A673 (cell line): ENCODE results near the gene AADACL4. TPM values are rescaled to one million over a fixed set of nuclear protein-coding genes. Genes with fewer than 3 reads are reported as not detected.

Source experiments
- BruUV-seq: library from RNA; stranded (reverse); fragments of 400-500 nt; replicated peaks from 2 replicates; lab custom pipeline; 2021; lab: Mats Ljungman, UMichigan
- CTCF ChIA-PET: fragments of 300-600 bp; sonication (Branson Sonifier 250); formaldehyde crosslinking; loops from one replicate; lab custom pipeline; 2022; ENCODE audit warnings: antibody characterized with exemption; lab: Charles Lee
- POLR2A ChIA-PET: fragments of 300-600 bp; sonication (Branson Sonifier 250); formaldehyde crosslinking; loops from one replicate; lab custom pipeline; 2022; ENCODE audit warnings: antibody characterized with exemption; ENCODE audit not compliant: low non-redundant PET; lab: Charles Lee
- DNase-seq: peaks from one replicate; pipeline ENCODE4 v3.0.0-alpha.2; 2015; ENCODE audit warnings: low spot score
- H3K27ac ChIP-seq: fragments of 200-600 bp; sonication (generic); 2 replicates; pipeline ENCODE4 v1.5.1; 2016; ENCODE audit warnings: mixed run types, low read depth, mild to moderate bottlenecking, mixed read lengths, antibody characterized with exemption, low read length; ENCODE audit not compliant: poor library complexity, severe bottlenecking
- H3K27me3 ChIP-seq: fragments of 200-600 bp; sonication (generic); replicated peaks from 2 replicates; pipeline ENCODE4 v1.6.1; 2017; ENCODE audit warnings: mixed run types, low read depth, mild to moderate bottlenecking, mixed read lengths, antibody characterized with exemption, low read length; ENCODE audit not compliant: insufficient read depth, poor library complexity
- H3K36me3 ChIP-seq: fragments of 200-600 bp; sonication (generic); 2 replicates; pipeline ENCODE4 v1.6.1; 2016; ENCODE audit warnings: mixed run types, mild to moderate bottlenecking, mixed read lengths, antibody characterized with exemption, low read length; ENCODE audit not compliant: insufficient read depth, poor library complexity, severe bottlenecking
- H3K4me1 ChIP-seq: fragments of 200-600 bp; sonication (generic); 2 replicates; pipeline ENCODE4 v1.6.1; 2017; ENCODE audit warnings: mixed run types, mild to moderate bottlenecking, mixed read lengths, antibody characterized with exemption, low read length; ENCODE audit not compliant: insufficient read depth, poor library complexity, severe bottlenecking
- H3K4me3 ChIP-seq: fragments of 200-600 bp; sonication (generic); 2 replicates; pipeline ENCODE4 v1.5.1; 2016; ENCODE audit warnings: low read depth, mixed run types, mild to moderate bottlenecking, mixed read lengths, low read length; ENCODE audit not compliant: poor library complexity, severe bottlenecking
- H3K9me3 ChIP-seq: fragments of 200-600 bp; sonication (generic); 2 replicates; pipeline ENCODE4 v1.6.1; 2016; ENCODE audit warnings: mixed run types, low read depth, mild to moderate bottlenecking, mixed read lengths, antibody characterized with exemption, low read length; ENCODE audit not compliant: poor library complexity, severe bottlenecking
- CTCF ChIP-seq: fragments of 300-800, 200-600 bp; sonication (generic); conservative IDR thresholded peaks from 2 replicates; pipeline ENCODE4 v1.5.1; 2017; ENCODE audit warnings: low read depth, mild to moderate bottlenecking, antibody characterized with exemption, low read length, moderate library complexity, mixed read lengths
- EZH2 ChIP-seq: fragments of 200-600 bp; sonication (generic); IDR thresholded peaks from 2 replicates; pipeline ENCODE4 v1.6.1; 2017; ENCODE audit warnings: borderline replicate concordance, low read depth, mild to moderate bottlenecking, mixed read lengths, antibody characterized with exemption, low read length; ENCODE audit not compliant: poor library complexity, severe bottlenecking
- intact Hi-C: fragments of 100-400 bp; cut with micrococcal nuclease; formaldehyde crosslinking; loops from one replicate; pipeline ENCODE4 v1.10.0; 2022; ENCODE audit not compliant: unreplicated experiment
- total RNA-seq: library from RNA; stranded (reverse); gene quantifications from 2 replicates; pipeline ENCODE4 v1.2.3, GENCODE V29; 2021

Gene AADACL4
- total RNA-seq, 1 experiment from 2014 or later = 0.43 TPM

GRCh38 chr1:12677565-12677964 is 33.7 kb downstream of the AADACL4 start:
- TF ChIP-seq EZH2 (no peak), CTCF (no peak)
- ChIA-PET POLR2A (no interaction called here), CTCF (no interaction called here)
- Histone ChIP-seq H3K27ac (no peak overlapping the region), H3K4me3 (no peak overlapping the region), H3K36me3 (no peaks in the 10 kb centered on the region), H3K9me3 (no peaks in the 10 kb centered on the region), H3K27me3 (no peaks in the 10 kb centered on the region), H3K4me1 (no peaks in the 10 kb centered on the region)
- intact Hi-C loops = no loop called here
- no TSS peak for BruUV-seq
- DNase-seq = no peak

GRCh38 chr1:12678350-12678749 is 34.5 kb downstream of the AADACL4 start:
- no peaks in the 10 kb centered on the region for H3K27me3 ChIP-seq
- CTCF ChIA-PET = no interaction called here
- no peaks in the 10 kb centered on the region for H3K4me1 ChIP-seq
- POLR2A ChIA-PET = no interaction called here
- BruUV-seq = no TSS peak
- H3K9me3 ChIP-seq = no peaks in the 10 kb centered on the region
- H3K27ac ChIP-seq = no peak overlapping the region
- TF ChIP-seq CTCF (no peak), EZH2 (no peak)
- no peak overlapping the region for H3K4me3 ChIP-seq
- H3K36me3 ChIP-seq = no peaks in the 10 kb centered on the region
- intact Hi-C loops = no loop called here
- DNase-seq = no peak

- Histone ChIP-seq H3K27ac (no peak overlapping the region), H3K27me3 (no peaks in the 10 kb centered on the region), H3K9me3 (no peaks in the 10 kb centered on the region), H3K4me3 (no peak overlapping the region), H3K36me3 (no peaks in the 10 kb centered on the region), H3K4me1 (no peaks in the 10 kb centered on the region)
- ChIA-PET CTCF (no interaction called here), POLR2A (no interaction called here)
- intact Hi-C loops = no loop called here
- DNase-seq = no peak
- TF ChIP-seq CTCF (no peak), EZH2 (no peak)
- no TSS peak for BruUV-seq
These were observed 34.9 kb downstream of the AADACL4 start for GRCh38 chr1:12678820-12679219.
